Measurements from ENCODE around the gene MIOS. TPM values are rescaled to one million over a fixed set of nuclear protein-coding genes. Genes with fewer than 3 reads are reported as not detected.

The MIOS gene
- total RNA-seq, 1 experiment from 2014 or later: 41.3 TPM

DNA sequence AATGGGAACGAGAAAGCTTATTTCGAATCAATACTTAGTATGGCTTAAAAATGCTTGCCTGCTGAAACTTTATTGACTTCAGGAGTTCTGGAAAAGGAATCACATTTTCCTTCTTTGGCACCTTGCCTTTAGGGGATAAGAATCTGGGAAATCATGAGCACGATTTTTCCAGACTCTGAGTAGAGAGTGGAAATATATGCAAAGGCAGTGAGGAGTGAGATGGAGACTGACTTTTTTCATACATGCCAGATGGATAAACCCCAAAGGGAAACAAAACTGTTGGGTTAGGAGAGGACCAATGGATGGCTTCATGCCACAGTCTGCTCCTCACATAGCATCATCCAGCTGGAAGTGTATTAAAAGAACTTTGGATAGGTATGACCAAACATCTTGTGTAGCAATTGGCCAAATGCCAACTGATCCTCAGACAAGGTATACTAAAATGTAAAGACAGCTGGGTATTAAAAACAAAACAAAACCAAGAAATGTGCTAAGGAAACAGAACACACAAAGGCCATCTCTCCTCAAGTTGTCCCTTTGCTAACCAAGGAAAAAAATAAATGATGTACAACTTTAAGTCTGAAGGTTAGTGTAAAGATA lies 32.8 kb upstream of the MIOS start (continued):
- TF ChIP-seq NFATC4 (CRISPR knock-in tag; IDR thresholded peaks at IDR 0.05): no peak
- TF ChIP-seq, protein P1, sequence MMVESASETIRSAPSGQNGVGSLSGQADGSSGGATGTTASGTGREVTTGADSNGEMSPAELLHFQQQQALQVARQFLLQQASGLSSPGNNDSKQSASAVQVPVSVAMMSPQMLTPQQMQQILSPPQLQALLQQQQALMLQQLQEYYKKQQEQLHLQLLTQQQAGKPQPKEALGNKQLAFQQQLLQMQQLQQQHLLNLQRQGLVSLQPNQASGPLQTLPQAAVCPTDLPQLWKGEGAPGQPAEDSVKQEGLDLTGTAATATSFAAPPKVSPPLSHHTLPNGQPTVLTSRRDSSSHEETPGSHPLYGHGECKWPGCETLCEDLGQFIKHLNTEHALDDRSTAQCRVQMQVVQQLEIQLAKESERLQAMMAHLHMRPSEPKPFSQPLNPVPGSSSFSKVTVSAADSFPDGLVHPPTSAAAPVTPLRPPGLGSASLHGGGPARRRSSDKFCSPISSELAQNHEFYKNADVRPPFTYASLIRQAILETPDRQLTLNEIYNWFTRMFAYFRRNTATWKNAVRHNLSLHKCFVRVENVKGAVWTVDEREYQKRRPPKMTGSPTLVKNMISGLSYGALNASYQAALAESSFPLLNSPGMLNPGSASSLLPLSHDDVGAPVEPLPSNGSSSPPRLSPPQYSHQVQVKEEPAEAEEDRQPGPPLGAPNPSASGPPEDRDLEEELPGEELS (CRISPR knock-in tag; IDR thresholded peaks at IDR 0.05): no peak
- TF ChIP-seq, protein P2, sequence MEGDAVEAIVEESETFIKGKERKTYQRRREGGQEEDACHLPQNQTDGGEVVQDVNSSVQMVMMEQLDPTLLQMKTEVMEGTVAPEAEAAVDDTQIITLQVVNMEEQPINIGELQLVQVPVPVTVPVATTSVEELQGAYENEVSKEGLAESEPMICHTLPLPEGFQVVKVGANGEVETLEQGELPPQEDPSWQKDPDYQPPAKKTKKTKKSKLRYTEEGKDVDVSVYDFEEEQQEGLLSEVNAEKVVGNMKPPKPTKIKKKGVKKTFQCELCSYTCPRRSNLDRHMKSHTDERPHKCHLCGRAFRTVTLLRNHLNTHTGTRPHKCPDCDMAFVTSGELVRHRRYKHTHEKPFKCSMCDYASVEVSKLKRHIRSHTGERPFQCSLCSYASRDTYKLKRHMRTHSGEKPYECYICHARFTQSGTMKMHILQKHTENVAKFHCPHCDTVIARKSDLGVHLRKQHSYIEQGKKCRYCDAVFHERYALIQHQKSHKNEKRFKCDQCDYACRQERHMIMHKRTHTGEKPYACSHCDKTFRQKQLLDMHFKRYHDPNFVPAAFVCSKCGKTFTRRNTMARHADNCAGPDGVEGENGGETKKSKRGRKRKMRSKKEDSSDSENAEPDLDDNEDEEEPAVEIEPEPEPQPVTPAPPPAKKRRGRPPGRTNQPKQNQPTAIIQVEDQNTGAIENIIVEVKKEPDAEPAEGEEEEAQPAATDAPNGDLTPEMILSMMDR (IDR thresholded peaks at IDR 0.05): no peak

DNA sequence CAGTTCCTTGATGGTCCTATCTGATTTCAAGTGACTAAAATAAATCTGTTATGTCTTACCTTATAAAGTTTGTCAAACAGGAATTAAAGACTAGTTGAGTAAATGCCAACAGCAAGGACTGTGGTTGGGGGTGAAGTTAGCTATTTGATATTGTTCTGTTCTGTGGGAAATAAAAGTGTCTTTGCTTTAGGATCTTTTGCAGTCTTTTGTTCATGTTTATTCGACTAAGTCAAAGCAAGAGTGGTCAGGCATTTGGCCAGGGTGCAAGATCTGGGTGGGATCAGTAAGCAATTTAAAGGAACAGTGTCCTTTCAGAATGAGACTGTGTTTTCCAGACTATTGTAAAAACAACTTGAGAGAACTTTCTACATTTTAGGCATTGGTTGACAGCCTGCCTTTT lies 31.0 kb upstream of the MIOS start, which contains the start of gene COL28A1:
TSS of gene COL28A1 (minus strand) at position 183 of the 400 bp plus-strand sequence. CDS start 2,998 bp downstream, outside the sequence.
- Mint-ChIP-seq H3K4me1 (peaks cover 7% of the 10 kb centered on the region; the same call in 1 of the 2 replicates), H3K9me3 (no peaks in the 10 kb centered on the region), H3K36me3 (no peaks in the 10 kb centered on the region), H3K4me3 (no peak within 1 kb of the TSS), H3K27me3 (ENCODE audit: low read depth) (no peaks in the 10 kb centered on the region), H3K27ac (no peak within 1 kb of the TSS)
- no peak for DNase-seq (ENCODE audit: low spot score)
- CTCF ChIA-PET: interaction anchor here (1.4 kb wide), 1 partner anchor 112 kb away, joined by 3 read pairs; no protein-coding TSS in a partner anchor
- POLR2A ChIA-PET: no interaction called here
- TF ChIP-seq ZNF396 (CRISPR knock-in tag; IDR thresholded peaks at IDR 0.05; ENCODE audit: borderline replicate concordance): no peak
- TF ChIP-seq, protein P3, sequence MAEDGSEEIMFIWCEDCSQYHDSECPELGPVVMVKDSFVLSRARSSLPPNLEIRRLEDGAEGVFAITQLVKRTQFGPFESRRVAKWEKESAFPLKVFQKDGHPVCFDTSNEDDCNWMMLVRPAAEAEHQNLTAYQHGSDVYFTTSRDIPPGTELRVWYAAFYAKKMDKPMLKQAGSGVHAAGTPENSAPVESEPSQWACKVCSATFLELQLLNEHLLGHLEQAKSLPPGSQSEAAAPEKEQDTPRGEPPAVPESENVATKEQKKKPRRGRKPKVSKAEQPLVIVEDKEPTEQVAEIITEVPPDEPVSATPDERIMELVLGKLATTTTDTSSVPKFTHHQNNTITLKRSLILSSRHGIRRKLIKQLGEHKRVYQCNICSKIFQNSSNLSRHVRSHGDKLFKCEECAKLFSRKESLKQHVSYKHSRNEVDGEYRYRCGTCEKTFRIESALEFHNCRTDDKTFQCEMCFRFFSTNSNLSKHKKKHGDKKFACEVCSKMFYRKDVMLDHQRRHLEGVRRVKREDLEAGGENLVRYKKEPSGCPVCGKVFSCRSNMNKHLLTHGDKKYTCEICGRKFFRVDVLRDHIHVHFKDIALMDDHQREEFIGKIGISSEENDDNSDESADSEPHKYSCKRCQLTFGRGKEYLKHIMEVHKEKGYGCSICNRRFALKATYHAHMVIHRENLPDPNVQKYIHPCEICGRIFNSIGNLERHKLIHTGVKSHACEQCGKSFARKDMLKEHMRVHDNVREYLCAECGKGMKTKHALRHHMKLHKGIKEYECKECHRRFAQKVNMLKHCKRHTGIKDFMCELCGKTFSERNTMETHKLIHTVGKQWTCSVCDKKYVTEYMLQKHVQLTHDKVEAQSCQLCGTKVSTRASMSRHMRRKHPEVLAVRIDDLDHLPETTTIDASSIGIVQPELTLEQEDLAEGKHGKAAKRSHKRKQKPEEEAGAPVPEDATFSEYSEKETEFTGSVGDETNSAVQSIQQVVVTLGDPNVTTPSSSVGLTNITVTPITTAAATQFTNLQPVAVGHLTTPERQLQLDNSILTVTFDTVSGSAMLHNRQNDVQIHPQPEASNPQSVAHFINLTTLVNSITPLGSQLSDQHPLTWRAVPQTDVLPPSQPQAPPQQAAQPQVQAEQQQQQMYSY (CRISPR knock-in tag; IDR thresholded peaks at IDR 0.05): no peak
- TF ChIP-seq, protein P4, sequence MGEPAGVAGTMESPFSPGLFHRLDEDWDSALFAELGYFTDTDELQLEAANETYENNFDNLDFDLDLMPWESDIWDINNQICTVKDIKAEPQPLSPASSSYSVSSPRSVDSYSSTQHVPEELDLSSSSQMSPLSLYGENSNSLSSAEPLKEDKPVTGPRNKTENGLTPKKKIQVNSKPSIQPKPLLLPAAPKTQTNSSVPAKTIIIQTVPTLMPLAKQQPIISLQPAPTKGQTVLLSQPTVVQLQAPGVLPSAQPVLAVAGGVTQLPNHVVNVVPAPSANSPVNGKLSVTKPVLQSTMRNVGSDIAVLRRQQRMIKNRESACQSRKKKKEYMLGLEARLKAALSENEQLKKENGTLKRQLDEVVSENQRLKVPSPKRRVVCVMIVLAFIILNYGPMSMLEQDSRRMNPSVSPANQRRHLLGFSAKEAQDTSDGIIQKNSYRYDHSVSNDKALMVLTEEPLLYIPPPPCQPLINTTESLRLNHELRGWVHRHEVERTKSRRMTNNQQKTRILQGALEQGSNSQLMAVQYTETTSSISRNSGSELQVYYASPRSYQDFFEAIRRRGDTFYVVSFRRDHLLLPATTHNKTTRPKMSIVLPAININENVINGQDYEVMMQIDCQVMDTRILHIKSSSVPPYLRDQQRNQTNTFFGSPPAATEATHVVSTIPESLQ (CRISPR knock-in tag; IDR thresholded peaks at IDR 0.05): no peak
- TF ChIP-seq, protein P5, sequence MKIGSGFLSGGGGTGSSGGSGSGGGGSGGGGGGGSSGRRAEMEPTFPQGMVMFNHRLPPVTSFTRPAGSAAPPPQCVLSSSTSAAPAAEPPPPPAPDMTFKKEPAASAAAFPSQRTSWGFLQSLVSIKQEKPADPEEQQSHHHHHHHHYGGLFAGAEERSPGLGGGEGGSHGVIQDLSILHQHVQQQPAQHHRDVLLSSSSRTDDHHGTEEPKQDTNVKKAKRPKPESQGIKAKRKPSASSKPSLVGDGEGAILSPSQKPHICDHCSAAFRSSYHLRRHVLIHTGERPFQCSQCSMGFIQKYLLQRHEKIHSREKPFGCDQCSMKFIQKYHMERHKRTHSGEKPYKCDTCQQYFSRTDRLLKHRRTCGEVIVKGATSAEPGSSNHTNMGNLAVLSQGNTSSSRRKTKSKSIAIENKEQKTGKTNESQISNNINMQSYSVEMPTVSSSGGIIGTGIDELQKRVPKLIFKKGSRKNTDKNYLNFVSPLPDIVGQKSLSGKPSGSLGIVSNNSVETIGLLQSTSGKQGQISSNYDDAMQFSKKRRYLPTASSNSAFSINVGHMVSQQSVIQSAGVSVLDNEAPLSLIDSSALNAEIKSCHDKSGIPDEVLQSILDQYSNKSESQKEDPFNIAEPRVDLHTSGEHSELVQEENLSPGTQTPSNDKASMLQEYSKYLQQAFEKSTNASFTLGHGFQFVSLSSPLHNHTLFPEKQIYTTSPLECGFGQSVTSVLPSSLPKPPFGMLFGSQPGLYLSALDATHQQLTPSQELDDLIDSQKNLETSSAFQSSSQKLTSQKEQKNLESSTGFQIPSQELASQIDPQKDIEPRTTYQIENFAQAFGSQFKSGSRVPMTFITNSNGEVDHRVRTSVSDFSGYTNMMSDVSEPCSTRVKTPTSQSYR (CRISPR knock-in tag; IDR thresholded peaks at IDR 0.05): no peak
- ATAC-seq: no peak

DNA sequence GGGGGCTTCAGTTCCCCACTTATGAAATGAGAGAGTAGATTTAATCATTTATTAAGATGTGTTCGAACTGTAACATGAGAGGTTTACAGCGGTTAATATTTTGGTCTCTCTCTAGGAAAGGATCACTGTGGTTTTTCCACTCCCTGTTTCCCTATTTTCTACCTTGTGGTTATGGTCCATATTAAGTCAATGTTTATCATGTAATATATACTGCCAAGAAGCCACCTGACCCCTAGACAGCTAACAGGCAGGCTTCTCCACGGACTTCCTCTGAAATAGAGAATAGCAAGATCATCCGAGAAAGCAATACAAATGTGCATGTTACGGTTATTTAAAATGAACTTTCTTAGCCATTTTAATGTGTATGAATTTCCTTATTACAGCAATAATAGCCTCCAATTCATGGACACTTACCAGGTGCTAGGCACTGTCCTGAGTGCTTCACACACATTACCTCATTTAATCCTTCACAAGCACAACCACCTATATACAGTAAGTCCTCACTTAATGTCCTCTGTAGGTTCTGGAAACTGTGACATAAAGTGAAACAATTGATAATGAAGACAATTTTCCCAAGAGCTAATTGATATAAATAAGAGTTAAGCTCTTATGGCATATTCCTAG lies 30.2 kb upstream of the MIOS start:
- POLR2A ChIA-PET: no interaction called here
- no peaks in the 10 kb centered on the region for H3K27me3 Mint-ChIP-seq (ENCODE audit: low read depth)
- H3K4me3 Mint-ChIP-seq: no peak overlapping the region
- ATAC-seq (no peak), DNase-seq (ENCODE audit: low spot score) (no peak)
- H3K4me1 Mint-ChIP-seq: peaks cover 7% of the 10 kb centered on the region; the same call in 1 of the 2 replicates
- H3K36me3 Mint-ChIP-seq: no peaks in the 10 kb centered on the region
- CTCF ChIA-PET: interaction anchor here (1.4 kb wide), 1 partner anchor 112 kb away, joined by 3 read pairs; no protein-coding TSS in a partner anchor
- no peak overlapping the region for H3K27ac Mint-ChIP-seq
- H3K9me3 Mint-ChIP-seq: no peaks in the 10 kb centered on the region
- no peak for TF ChIP-seq PRRX2 (CRISPR knock-in tag; IDR thresholded peaks at IDR 0.05)
- TF ChIP-seq, protein P6, sequence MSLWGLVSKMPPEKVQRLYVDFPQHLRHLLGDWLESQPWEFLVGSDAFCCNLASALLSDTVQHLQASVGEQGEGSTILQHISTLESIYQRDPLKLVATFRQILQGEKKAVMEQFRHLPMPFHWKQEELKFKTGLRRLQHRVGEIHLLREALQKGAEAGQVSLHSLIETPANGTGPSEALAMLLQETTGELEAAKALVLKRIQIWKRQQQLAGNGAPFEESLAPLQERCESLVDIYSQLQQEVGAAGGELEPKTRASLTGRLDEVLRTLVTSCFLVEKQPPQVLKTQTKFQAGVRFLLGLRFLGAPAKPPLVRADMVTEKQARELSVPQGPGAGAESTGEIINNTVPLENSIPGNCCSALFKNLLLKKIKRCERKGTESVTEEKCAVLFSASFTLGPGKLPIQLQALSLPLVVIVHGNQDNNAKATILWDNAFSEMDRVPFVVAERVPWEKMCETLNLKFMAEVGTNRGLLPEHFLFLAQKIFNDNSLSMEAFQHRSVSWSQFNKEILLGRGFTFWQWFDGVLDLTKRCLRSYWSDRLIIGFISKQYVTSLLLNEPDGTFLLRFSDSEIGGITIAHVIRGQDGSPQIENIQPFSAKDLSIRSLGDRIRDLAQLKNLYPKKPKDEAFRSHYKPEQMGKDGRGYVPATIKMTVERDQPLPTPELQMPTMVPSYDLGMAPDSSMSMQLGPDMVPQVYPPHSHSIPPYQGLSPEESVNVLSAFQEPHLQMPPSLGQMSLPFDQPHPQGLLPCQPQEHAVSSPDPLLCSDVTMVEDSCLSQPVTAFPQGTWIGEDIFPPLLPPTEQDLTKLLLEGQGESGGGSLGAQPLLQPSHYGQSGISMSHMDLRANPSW (CRISPR knock-in tag; conservative IDR thresholded peaks at IDR 0.05; ENCODE audit: low read depth): no peak
- TF ChIP-seq, protein P7, sequence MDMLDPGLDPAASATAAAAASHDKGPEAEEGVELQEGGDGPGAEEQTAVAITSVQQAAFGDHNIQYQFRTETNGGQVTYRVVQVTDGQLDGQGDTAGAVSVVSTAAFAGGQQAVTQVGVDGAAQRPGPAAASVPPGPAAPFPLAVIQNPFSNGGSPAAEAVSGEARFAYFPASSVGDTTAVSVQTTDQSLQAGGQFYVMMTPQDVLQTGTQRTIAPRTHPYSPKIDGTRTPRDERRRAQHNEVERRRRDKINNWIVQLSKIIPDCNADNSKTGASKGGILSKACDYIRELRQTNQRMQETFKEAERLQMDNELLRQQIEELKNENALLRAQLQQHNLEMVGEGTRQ (CRISPR knock-in tag; IDR thresholded peaks at IDR 0.05): no peak
- TF ChIP-seq, protein P8, sequence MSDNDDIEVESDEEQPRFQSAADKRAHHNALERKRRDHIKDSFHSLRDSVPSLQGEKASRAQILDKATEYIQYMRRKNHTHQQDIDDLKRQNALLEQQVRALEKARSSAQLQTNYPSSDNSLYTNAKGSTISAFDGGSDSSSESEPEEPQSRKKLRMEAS (CRISPR knock-in tag; IDR thresholded peaks at IDR 0.05): no peak
- TF ChIP-seq, protein P4 (CRISPR knock-in tag; IDR thresholded peaks at IDR 0.05): no peak

Measured in WTC11 (cell line).